ENCODE results near the gene GLE1. TPM values are rescaled to one million over a fixed set of nuclear protein-coding genes. Genes with fewer than 3 reads are reported as not detected.

Gene GLE1
- total RNA-seq, 1 experiment from 2014 or later: 36.6 TPM

DNA sequence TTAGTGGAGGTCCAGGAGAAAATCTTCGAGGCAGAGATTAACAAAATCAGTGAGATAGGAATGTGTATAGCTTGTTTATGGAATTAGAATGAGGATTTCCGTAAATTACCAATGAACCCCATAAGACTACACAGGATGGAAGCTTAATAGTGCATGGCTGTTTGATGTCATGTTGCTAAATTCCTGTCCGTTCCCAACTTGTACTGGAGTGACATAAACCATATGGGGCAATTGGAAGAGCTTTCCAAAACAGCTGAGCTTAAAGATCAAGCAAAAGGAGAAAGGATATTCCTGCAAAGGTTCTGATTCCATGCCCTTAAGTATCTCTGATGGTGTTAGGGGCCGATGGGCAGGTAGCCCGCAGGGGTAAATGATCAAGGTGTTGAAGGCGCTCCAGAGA, 17.4 kb downstream of the GLE1 start:
- no TSS peak for BruUV-seq (replicated peaks)
- no peak overlapping the region for H3K4me3 ChIP-seq (replicated peaks in 1 of 2; ENCODE audit: low read depth in 1 of 2, low read length in 2 of 2)
- POLR2A ChIA-PET: interaction anchor here (0.8 kb wide), 1 partner anchor 32 kb away, joined by 3 read pairs; no protein-coding TSS in a partner anchor
- H3K9me3 ChIP-seq (ENCODE audit: control insufficient read depth in 1 of 2, insufficient read depth in 1 of 2, low read depth in 1 of 2, low read length in 2 of 2): no peaks in the 10 kb centered on the region
- intact Hi-C loops (cut with micrococcal nuclease): no loop called here
- DNase-seq (ENCODE audit: low read depth, low spot score): no peak
- no peak overlapping the region for H2AFZ ChIP-seq (ENCODE audit: low read depth, low read length, poor library complexity, severe bottlenecking)
- H3K36me3 ChIP-seq (ENCODE audit: control insufficient read depth in 1 of 2, insufficient read depth in 2 of 2, low read length in 2 of 2): peaks cover 9 to 13% of the 10 kb centered on the region in 2 experiments; a peak in 3 of 4 replicates
- no peak for ATAC-seq
- no peaks in the 10 kb centered on the region for H3K79me2 ChIP-seq (ENCODE audit: insufficient read depth, low read length)
- H4K20me1 ChIP-seq (ENCODE audit: insufficient read depth): no peaks in the 10 kb centered on the region
- H3K9ac ChIP-seq (ENCODE audit: low read length): no peak overlapping the region
- no peaks in the 10 kb centered on the region for H3K27me3 ChIP-seq (ENCODE audit: insufficient read depth, low read length)
- H3K4me2 ChIP-seq (ENCODE audit: low read length): no peak overlapping the region
- no peak overlapping the region for H3K27ac ChIP-seq (ENCODE audit: low read depth, low read length)
- no peaks in the 10 kb centered on the region for H3K9me2 ChIP-seq (ENCODE audit: insufficient read depth)
- RAD21 ChIA-PET (ENCODE audit: low non-redundant PET in 1 of 2, low total read pairs in 2 of 2, uncharacterized antibody in 2 of 2, unreplicated experiment in 2 of 2): no interaction called here
- TF ChIP-seq, protein P1, sequence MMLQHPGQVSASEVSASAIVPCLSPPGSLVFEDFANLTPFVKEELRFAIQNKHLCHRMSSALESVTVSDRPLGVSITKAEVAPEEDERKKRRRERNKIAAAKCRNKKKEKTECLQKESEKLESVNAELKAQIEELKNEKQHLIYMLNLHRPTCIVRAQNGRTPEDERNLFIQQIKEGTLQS (IDR thresholded peaks at IDR 0.05): no peak
- TF ChIP-seq RAD21 (IDR thresholded peaks at IDR 0.05; ENCODE audit: low read depth) (no peak), EZH2phosphoT487 (IDR thresholded peaks at IDR 0.05; ENCODE audit: borderline replicate concordance) (no peak), EZH2 (IDR thresholded peaks at IDR 0.05) (no peak), YY1 (IDR thresholded peaks at IDR 0.05; ENCODE audit: extremely low read depth, insufficient replicate concordance, low read depth, low read length) (no peak), POLR2AphosphoS5 (IDR thresholded peaks at IDR 0.05; ENCODE audit: low read depth, low read length) (no peak), SP1 (IDR thresholded peaks at IDR 0.05; ENCODE audit: low read depth) (no peak), TCF7L2 (IDR thresholded peaks at IDR 0.05; ENCODE audit: borderline replicate concordance, extremely low read depth, insufficient read depth, insufficient read length) (no peak), MAX (IDR thresholded peaks at IDR 0.05) (no peak), POLR2A (IDR thresholded peaks at IDR 0.05; ENCODE audit: borderline replicate concordance, extremely low read depth, insufficient read depth, insufficient read length) (no peak), ZNF274 (IDR thresholded peaks at IDR 0.05; ENCODE audit: low read depth, low read length) (no peak), FOSL1 (IDR thresholded peaks at IDR 0.05; ENCODE audit: low read depth) (no peak), ZBTB33 (IDR thresholded peaks at IDR 0.05; ENCODE audit: extremely low read depth, insufficient replicate concordance, low read length) (no peak), CEBPB (IDR thresholded peaks at IDR 0.05; ENCODE audit: low read depth) (no peak), SRF (IDR thresholded peaks at IDR 0.05; ENCODE audit: low read depth) (no peak)
- H3K4me1 ChIP-seq (ENCODE audit: control insufficient read depth in 1 of 2, insufficient read depth in 2 of 2, low read length in 2 of 2): no peaks in the 10 kb centered on the region
- CTCF ChIA-PET: no interaction called here
